ENCODE results near the gene TP53I11.

Gene TP53I11

GRCh38 chr11:44964526-44965209 is 14.0 kb upstream of the TP53I11 start:
- Histone ChIP-seq H3K27ac (ENCODE audit: low read length) (no peak overlapping the region), H3K27me3 (ENCODE audit: insufficient read depth, low read length) (no peaks in the 10 kb centered on the region), H3K4me1 (ENCODE audit: insufficient read depth, low read length) (peaks cover 29% of the 10 kb centered on the region; the same call in 1 of the 2 replicates), H3K9ac (ENCODE audit: low read depth, low read length) (no peak overlapping the region), H3K4me3 (ENCODE audit: low read length) (no peak overlapping the region), H3K36me3 (ENCODE audit: insufficient read depth, low read depth, low read length) (no peaks in the 10 kb centered on the region), H3K9me3 (ENCODE audit: insufficient read depth, low read depth, low read length) (no peaks in the 10 kb centered on the region)

- H3K36me3 ChIP-seq (ENCODE audit: insufficient read depth, low read depth, low read length) = no peaks in the 10 kb centered on the region
- H3K4me3 ChIP-seq (ENCODE audit: low read length) = no peak overlapping the region
- H3K9me3 ChIP-seq (ENCODE audit: insufficient read depth, low read depth, low read length) = no peaks in the 10 kb centered on the region
- H3K9ac ChIP-seq (ENCODE audit: low read depth, low read length) = 0 out of 2 replicates have a peak overlapping the region, but pooled peaks have one; percentile 10
- no peak overlapping the region for H3K27ac ChIP-seq (ENCODE audit: low read length)
- no peaks in the 10 kb centered on the region; the same call in 1 of the 2 replicates for H3K27me3 ChIP-seq (ENCODE audit: insufficient read depth, low read length)
- peaks cover 29% of the 10 kb centered on the region; the same call in 1 of the 2 replicates for H3K4me1 ChIP-seq (ENCODE audit: insufficient read depth, low read length)
Measured at GRCh38 chr11:44963948-44964347, 13.3 kb upstream of the TP53I11 start.

GRCh38 chr11:44963136-44963535 is 12.5 kb upstream of the TP53I11 start:
- Histone ChIP-seq H3K4me3 (ENCODE audit: low read length) (no peak overlapping the region), H3K4me1 (ENCODE audit: insufficient read depth, low read length) (peaks cover 29% of the 10 kb centered on the region; the same call in 1 of the 2 replicates), H3K27me3 (ENCODE audit: insufficient read depth, low read length) (peaks cover 5% of the 10 kb centered on the region; the same call in 1 of the 2 replicates), H3K27ac (ENCODE audit: low read length) (no peak overlapping the region), H3K9me3 (ENCODE audit: insufficient read depth, low read depth, low read length) (no peaks in the 10 kb centered on the region), H3K9ac (ENCODE audit: low read depth, low read length) (no peak overlapping the region), H3K36me3 (ENCODE audit: insufficient read depth, low read depth, low read length) (no peaks in the 10 kb centered on the region)

- Histone ChIP-seq H3K4me1 (ENCODE audit: insufficient read depth, low read length) (peaks cover 25% of the 10 kb centered on the region; the same call in 1 of the 2 replicates), H3K27ac (ENCODE audit: low read length) (no peak overlapping the region), H3K36me3 (ENCODE audit: insufficient read depth, low read depth, low read length) (no peaks in the 10 kb centered on the region), H3K27me3 (ENCODE audit: insufficient read depth, low read length) (peaks cover 12% of the 10 kb centered on the region; the same call in 1 of the 2 replicates), H3K4me3 (ENCODE audit: low read length) (no peak overlapping the region), H3K9me3 (ENCODE audit: insufficient read depth, low read depth, low read length) (no peaks in the 10 kb centered on the region), H3K9ac (ENCODE audit: low read depth, low read length) (no peak overlapping the region)
Measured at GRCh38 chr11:44962464-44962863, 11.8 kb upstream of the TP53I11 start.

GRCh38 chr11:44960200-44960845 is 9.6 kb upstream of the TP53I11 start:
- Histone ChIP-seq H3K27me3 (ENCODE audit: insufficient read depth, low read length) (peaks cover 28% of the 10 kb centered on the region; the same call in 1 of the 2 replicates), H3K9ac (ENCODE audit: low read depth, low read length) (peak overlapping the region; percentile 42; the same call in 1 of the 2 replicates), H3K9me3 (ENCODE audit: insufficient read depth, low read depth, low read length) (no peaks in the 10 kb centered on the region), H3K4me1 (ENCODE audit: insufficient read depth, low read length) (peaks cover 33% of the 10 kb centered on the region; the same call in 1 of the 2 replicates), H3K27ac (ENCODE audit: low read length) (peak overlapping the region; percentile 42), H3K4me3 (ENCODE audit: low read length) (no peak overlapping the region), H3K36me3 (ENCODE audit: insufficient read depth, low read depth, low read length) (no peaks in the 10 kb centered on the region)

- Histone ChIP-seq H3K4me3 (ENCODE audit: low read length) (no peak overlapping the region), H3K9me3 (ENCODE audit: insufficient read depth, low read depth, low read length) (no peaks in the 10 kb centered on the region), H3K4me1 (ENCODE audit: insufficient read depth, low read length) (peaks cover 42% of the 10 kb centered on the region; the same call in 1 of the 2 replicates), H3K36me3 (ENCODE audit: insufficient read depth, low read depth, low read length) (no peaks in the 10 kb centered on the region), H3K9ac (ENCODE audit: low read depth, low read length) (no peak overlapping the region), H3K27ac (ENCODE audit: low read length) (no peak overlapping the region), H3K27me3 (ENCODE audit: insufficient read depth, low read length) (peaks cover 28% of the 10 kb centered on the region; the same call in 1 of the 2 replicates)
Measured at GRCh38 chr11:44959064-44959463, 8.4 kb upstream of the TP53I11 start.

- Histone ChIP-seq H3K4me1 (ENCODE audit: insufficient read depth, low read length) (peaks cover 47% of the 10 kb centered on the region), H3K4me3 (ENCODE audit: low read length) (no peak overlapping the region), H3K27me3 (ENCODE audit: insufficient read depth, low read length) (peaks cover 28% of the 10 kb centered on the region; the same call in 1 of the 2 replicates), H3K36me3 (ENCODE audit: insufficient read depth, low read depth, low read length) (no peaks in the 10 kb centered on the region), H3K27ac (ENCODE audit: low read length) (no peak overlapping the region), H3K9me3 (ENCODE audit: insufficient read depth, low read depth, low read length) (no peaks in the 10 kb centered on the region), H3K9ac (ENCODE audit: low read depth, low read length) (no peak overlapping the region)
Measured at GRCh38 chr11:44957776-44958564, 7.3 kb upstream of the TP53I11 start.

GRCh38 chr11:44957040-44957515 is 6.4 kb upstream of the TP53I11 start:
- Histone ChIP-seq H3K36me3 (ENCODE audit: insufficient read depth, low read depth, low read length) (no peaks in the 10 kb centered on the region), H3K4me1 (ENCODE audit: insufficient read depth, low read length) (peaks cover 43% of the 10 kb centered on the region), H3K9ac (ENCODE audit: low read depth, low read length) (peak overlapping the region; percentile 26; the same call in 1 of the 2 replicates), H3K9me3 (ENCODE audit: insufficient read depth, low read depth, low read length) (no peaks in the 10 kb centered on the region), H3K4me3 (ENCODE audit: low read length) (peak overlapping the region; percentile 50; the same call in 1 of the 2 replicates), H3K27me3 (ENCODE audit: insufficient read depth, low read length) (peaks cover 28% of the 10 kb centered on the region; the same call in 1 of the 2 replicates), H3K27ac (ENCODE audit: low read length) (no peak overlapping the region)

- H3K9ac ChIP-seq (ENCODE audit: low read depth, low read length) = no peak overlapping the region
- peaks cover 33% of the 10 kb centered on the region for H3K4me1 ChIP-seq (ENCODE audit: insufficient read depth, low read length)
Measured at GRCh38 chr11:44955015-44955738, 4.5 kb upstream of the TP53I11 start.

GRCh38 chr11:44954051-44954906 is 3.6 kb upstream of the TP53I11 start:
- Histone ChIP-seq H3K9me3 (ENCODE audit: insufficient read depth, low read depth, low read length) (no peaks in the 10 kb centered on the region), H3K27ac (ENCODE audit: low read length) (no peak overlapping the region), H3K4me3 (ENCODE audit: low read length) (peak overlapping the region; percentile 21; the same call in 1 of the 2 replicates), H3K9ac (ENCODE audit: low read depth, low read length) (no peak overlapping the region), H3K4me1 (ENCODE audit: insufficient read depth, low read length) (peaks cover 28% of the 10 kb centered on the region), H3K27me3 (ENCODE audit: insufficient read depth, low read length) (peaks cover 28% of the 10 kb centered on the region; the same call in 1 of the 2 replicates), H3K36me3 (ENCODE audit: insufficient read depth, low read depth, low read length) (no peaks in the 10 kb centered on the region)

More at GRCh38 chr11:44955015-44955738, 4.5 kb upstream of the TP53I11 start:
- H3K9me3 ChIP-seq (ENCODE audit: insufficient read depth, low read depth, low read length) = no peaks in the 10 kb centered on the region
- H3K36me3 ChIP-seq (ENCODE audit: insufficient read depth, low read depth, low read length) = no peaks in the 10 kb centered on the region
- no peak overlapping the region for H3K27ac ChIP-seq (ENCODE audit: low read length)
- H3K27me3 ChIP-seq (ENCODE audit: insufficient read depth, low read length) = peaks cover 28% of the 10 kb centered on the region; the same call in 1 of the 2 replicates
- no peak overlapping the region for H3K4me3 ChIP-seq (ENCODE audit: low read length)
